BE2C (cell line): Measurements from ENCODE around the gene BLACAT1.

Experiments
- DNase-seq: peaks from one replicate; pipeline ENCODE4 v3.0.0-alpha.2; 2020
- H3K27me3 ChIP-seq: fragments of 250-450 bp; sonication (Bioruptor Pico); 2 replicates; pipeline ENCODE4 v1.5.1; 2020; ENCODE audit warnings: mild to moderate bottlenecking
- H3K36me3 ChIP-seq: fragments of 250-450 bp; sonication (Bioruptor Pico); 2 replicates; pipeline ENCODE4 v1.5.1; 2020; ENCODE audit warnings: mild to moderate bottlenecking
- H3K4me1 ChIP-seq: fragments of 250-450 bp; sonication (Bioruptor Pico); 2 replicates; pipeline ENCODE4 v1.5.1; 2020
- H3K4me3 ChIP-seq: 2 replicates; pipeline ENCODE4 v1.5.1; 2011; ENCODE audit warnings: low read depth, low read length
- H3K9me3 ChIP-seq: fragments of 250-450 bp; sonication (Bioruptor Pico); 2 replicates; pipeline ENCODE4 v1.5.1; 2020
- CTCF ChIP-seq: IDR thresholded peaks from 2 replicates; pipeline ENCODE4 v1.5.1; 2012; ENCODE audit warnings: mild to moderate bottlenecking, low read depth, low read length

The BLACAT1 gene

GRCh38 chr1:205449750-205450443 is 5.9 kb downstream of the BLACAT1 start:
- no peaks in the 10 kb centered on the region for H3K36me3 ChIP-seq
- no peak for DNase-seq
- H3K4me3 ChIP-seq: no peak overlapping the region
- TF ChIP-seq CTCF: no peak
- H3K4me1 ChIP-seq: no peaks in the 10 kb centered on the region
- H3K27me3 ChIP-seq: peaks cover 16% of the 10 kb centered on the region
- no peaks in the 10 kb centered on the region for H3K9me3 ChIP-seq

- peaks cover 10% of the 10 kb centered on the region for H3K27me3 ChIP-seq
- no peaks in the 10 kb centered on the region for H3K36me3 ChIP-seq
- H3K4me3 ChIP-seq: no peak overlapping the region
- TF ChIP-seq CTCF: no peak
- DNase-seq: no peak
- no peaks in the 10 kb centered on the region for H3K4me1 ChIP-seq
- H3K9me3 ChIP-seq: no peaks in the 10 kb centered on the region
Measured at GRCh38 chr1:205449254-205449749, 6.5 kb downstream of the BLACAT1 start.

GRCh38 chr1:205448540-205449253 is 7.1 kb downstream of the BLACAT1 start:
- TF ChIP-seq CTCF: no peak
- no peak for DNase-seq
- H3K36me3 ChIP-seq: no peaks in the 10 kb centered on the region
- H3K9me3 ChIP-seq: no peaks in the 10 kb centered on the region
- peaks cover 6% of the 10 kb centered on the region for H3K27me3 ChIP-seq
- H3K4me3 ChIP-seq: no peak overlapping the region
- H3K4me1 ChIP-seq: no peaks in the 10 kb centered on the region

- H3K27me3 ChIP-seq: 0 out of 2 replicates have a peak, but pooled peaks cover under 1% of the 10 kb centered on the region
- no peak overlapping the region for H3K4me3 ChIP-seq
- no peak for TF ChIP-seq CTCF
- DNase-seq: no peak
- no peaks in the 10 kb centered on the region for H3K36me3 ChIP-seq
- H3K9me3 ChIP-seq: no peaks in the 10 kb centered on the region
- H3K4me1 ChIP-seq: 0 out of 2 replicates have a peak, but pooled peaks cover under 1% of the 10 kb centered on the region
Measured at GRCh38 chr1:205447457-205448341, 8.1 kb downstream of the BLACAT1 start.

GRCh38 chr1:205446828-205447227 is 9.0 kb downstream of the BLACAT1 start:
- H3K36me3 ChIP-seq: no peaks in the 10 kb centered on the region
- no peak for DNase-seq
- no peaks in the 10 kb centered on the region for H3K27me3 ChIP-seq
- H3K4me1 ChIP-seq: 0 out of 2 replicates have a peak, but pooled peaks cover 3% of the 10 kb centered on the region
- TF ChIP-seq CTCF: no peak
- H3K4me3 ChIP-seq: no peak overlapping the region
- no peaks in the 10 kb centered on the region for H3K9me3 ChIP-seq
